ENCODE data around the gene ANKRD27.
A peak's percentile ranks its signal among the peaks of the same experiment; 100 is the strongest.
"Not testable (repeated sequence)": the region's sequence is repeated elsewhere in the genome, so short reads cannot be mapped to it uniquely, and the experiment has no call there.

ANKRD27 gene

GRCh38 chr19:32652894-32653598, 21.9 kb downstream of the ANKRD27 start:
- no peak for DNase-seq (ENCODE audit: low read depth in 2 of 2)

DNA sequence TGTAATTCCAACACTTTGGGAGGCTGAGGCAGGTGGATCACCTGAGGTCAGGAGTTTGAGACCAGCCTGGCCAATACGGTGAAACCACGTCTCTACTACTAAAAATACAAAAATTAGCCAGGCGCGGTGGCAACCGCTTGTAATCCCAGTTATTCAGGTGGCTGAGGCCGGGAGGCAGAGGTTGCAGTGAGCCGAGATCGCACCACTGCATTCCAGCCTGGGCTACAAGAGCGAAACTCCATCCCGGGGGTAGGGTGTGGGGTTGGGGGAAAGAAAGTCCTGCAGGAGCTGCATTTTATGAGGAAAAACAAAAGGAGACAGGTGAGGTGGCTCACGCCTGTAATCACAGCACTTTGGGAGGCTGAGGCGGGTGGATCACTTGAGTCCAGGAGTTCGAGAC, 22.6 kb downstream of the ANKRD27 start:
- not testable (repeated sequence) for DNase-seq (ENCODE audit: low read depth in 2 of 2)

DNA sequence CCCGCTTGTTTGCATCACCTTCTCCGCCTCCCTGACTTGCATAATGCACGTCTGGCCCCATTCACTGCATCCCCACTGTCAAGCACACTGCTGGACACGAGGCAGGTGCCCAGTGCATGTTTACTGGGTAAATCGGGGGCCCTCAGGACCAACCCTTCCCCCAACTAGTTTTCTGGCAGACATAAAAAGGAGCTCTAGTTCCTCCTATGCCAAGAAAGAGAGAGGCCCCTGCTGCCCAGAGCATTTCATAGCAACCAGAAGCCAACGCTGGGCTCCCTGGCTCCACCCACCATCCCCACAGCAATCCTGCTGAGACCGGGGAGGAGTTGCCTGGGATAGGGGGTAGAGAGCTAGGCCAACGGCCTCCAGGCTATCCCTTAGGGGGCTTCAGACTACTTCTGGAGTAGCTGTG, 23.2 kb downstream of the ANKRD27 start:
- DNase-seq (ENCODE audit: low read depth in 2 of 2) = no peak

- DNase-seq (ENCODE audit: low read depth in 2 of 2) = no peak
Measured at GRCh38 chr19:32650671-32651070, 24.3 kb downstream of the ANKRD27 start.

DNA sequence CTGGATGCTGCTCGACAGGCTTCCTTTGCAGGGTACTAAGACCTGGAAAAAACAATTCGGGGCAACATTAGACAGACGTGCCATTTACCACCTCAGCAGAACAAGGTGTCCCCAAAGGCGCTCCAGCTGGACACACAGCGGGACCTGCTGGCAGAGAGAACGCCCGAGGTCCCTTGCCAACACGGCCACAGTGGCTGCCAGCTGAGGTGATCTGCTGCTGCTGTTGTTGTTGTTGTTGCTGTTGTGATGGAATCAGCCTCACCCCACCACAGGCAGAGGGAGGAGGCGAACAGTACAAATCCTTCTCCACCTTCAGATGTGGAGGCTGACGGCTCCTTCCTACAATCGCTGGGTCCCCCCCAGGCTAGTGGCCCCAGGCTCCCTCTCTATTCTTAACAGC, 25.2 kb downstream of the ANKRD27 start:
- no peak for DNase-seq (ENCODE audit: low read depth in 2 of 2)

DNA sequence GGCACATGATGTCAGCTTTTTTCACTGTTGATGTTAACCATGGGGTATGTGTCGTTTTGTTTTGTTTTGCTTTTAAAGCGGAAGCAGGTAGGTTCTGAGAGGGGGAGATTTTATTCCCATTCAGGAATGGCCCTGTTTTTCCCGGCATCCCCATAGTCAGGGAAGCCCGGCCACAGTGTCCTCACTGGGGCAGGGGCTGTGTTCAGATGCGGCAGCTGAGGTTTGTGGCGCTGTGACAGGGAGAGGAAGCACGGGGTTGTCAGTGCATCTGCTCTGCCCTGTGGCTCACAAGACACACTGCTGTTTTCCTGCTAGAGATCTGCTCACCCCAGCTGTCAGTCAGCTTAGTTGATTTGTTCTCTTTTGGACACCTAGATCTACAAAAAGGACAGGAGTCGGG, 27.6 kb downstream of the ANKRD27 start:
- DNase-seq (ENCODE audit: low read depth in 2 of 2) = no peak

GRCh38 chr19:32646556-32646955, 28.4 kb downstream of the ANKRD27 start:
- no peak for DNase-seq (ENCODE audit: low read depth in 2 of 2)

GRCh38 chr19:32642771-32643170, 32.2 kb downstream of the ANKRD27 start:
- peak; percentile 1 to 31 for DNase-seq (ENCODE audit: low read depth in 2 of 2)

GRCh38 chr19:32638625-32639024, 36.4 kb downstream of the ANKRD27 start:
- DNase-seq (ENCODE audit: low read depth in 2 of 2) = no peak

GRCh38 chr19:32637480-32637879, 37.5 kb downstream of the ANKRD27 start:
- DNase-seq (ENCODE audit: low read depth in 2 of 2) = no peak

DNA sequence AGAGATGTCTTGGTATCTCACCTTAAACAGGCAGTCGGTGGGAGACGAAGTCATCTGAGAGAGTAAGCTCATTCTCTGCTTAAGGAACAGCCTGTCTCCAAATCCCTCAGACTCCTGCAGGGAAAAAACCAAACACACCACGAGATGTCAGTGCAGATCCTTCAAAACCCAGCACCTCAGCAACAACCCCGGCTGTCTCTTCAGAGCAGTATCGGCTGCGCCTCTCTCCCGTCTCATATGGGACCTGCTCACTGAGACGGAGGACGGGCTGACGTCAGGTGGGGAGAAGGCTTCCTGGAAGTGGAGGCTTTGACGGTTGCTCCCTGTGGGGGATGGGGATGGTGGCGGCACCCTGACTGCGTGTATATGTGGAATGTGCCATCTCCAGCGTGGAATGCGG, 43.6 kb downstream of the ANKRD27 start:
- no peak for DNase-seq (ENCODE audit: low read depth in 2 of 2)

- no peak for DNase-seq (ENCODE audit: low read depth in 2 of 2)
Measured at GRCh38 chr19:32630338-32630737, 44.6 kb downstream of the ANKRD27 start.

GRCh38 chr19:32627714-32628270, 47.2 kb downstream of the ANKRD27 start:
- no peak for DNase-seq (ENCODE audit: low read depth in 2 of 2)

DNA sequence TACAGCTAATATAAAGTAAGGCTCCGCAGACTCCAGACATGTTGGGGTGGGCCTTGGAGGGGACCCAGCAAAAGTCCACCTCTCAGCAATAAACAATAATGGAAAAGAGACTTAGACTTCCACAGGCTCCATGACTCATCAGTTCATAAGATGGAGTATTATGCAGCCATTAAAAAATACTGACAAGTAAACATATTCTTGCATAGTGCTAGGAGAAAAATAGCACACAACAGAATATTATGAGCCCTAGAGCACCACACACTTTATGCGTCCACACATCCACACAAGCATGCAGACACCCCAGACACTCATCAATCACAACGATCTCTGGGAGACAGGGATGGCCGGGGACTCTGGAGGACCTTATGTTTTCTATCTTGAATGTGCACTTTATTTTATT, 48.0 kb downstream of the ANKRD27 start:
- no peak for DNase-seq (ENCODE audit: low read depth in 2 of 2)

DNA sequence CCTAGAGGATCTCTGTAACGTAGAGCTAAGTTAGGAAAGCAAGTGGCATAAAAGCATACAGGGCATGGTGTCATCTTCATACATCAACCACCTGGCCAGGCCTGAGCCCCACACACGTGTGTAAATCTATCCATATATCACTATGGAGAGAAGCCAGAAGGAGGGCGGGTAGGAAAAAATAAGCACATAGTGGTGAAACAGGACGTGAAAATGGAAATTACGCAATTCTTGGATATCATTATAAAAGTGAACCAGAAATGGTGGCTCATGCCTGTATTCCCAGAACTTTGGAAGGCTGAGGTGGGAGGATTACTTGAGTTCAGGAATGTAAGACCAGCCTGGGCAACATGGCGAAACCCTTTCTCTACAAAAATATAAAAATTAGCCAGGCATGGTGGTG, 50.6 kb downstream of the ANKRD27 start:
- DNase-seq (ENCODE audit: low read depth in 2 of 2) = no peak

- DNase-seq (ENCODE audit: low read depth in 2 of 2) = no peak
Measured at GRCh38 chr19:32622002-32622401, 53.0 kb downstream of the ANKRD27 start.

DNA sequence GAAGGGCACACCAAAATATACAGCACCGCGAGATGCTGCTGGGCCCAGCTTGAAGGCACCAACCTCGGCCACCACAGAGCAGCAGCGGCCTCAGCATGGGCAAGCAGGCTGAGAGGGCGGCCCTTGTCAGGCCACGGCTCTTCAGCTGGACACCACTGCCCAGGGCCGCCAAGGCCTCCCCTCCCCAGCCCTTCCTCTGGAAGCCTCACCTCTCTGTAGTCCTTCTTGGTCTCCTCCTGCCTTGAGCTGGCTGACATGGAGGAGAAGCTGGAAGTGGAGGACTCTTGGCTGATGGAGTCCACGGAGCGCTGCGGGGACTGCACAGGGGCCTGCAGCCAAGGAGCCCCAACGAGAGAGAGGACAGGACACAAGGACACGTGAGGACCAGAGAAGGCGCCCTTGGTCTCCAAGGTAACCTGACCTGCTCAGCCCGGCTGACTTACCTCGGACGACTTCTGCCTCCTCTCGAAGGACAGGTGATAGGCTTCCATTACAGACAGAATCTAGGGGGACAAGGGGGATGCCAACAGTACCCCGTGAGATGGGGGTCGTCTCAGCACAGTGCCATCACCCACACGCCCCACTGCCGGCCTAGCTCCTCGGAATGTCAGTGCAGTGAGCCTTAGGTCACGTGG, 55.8 kb downstream of the ANKRD27 start:
- DNase-seq (ENCODE audit: low read depth in 2 of 2) = no peak

DNA sequence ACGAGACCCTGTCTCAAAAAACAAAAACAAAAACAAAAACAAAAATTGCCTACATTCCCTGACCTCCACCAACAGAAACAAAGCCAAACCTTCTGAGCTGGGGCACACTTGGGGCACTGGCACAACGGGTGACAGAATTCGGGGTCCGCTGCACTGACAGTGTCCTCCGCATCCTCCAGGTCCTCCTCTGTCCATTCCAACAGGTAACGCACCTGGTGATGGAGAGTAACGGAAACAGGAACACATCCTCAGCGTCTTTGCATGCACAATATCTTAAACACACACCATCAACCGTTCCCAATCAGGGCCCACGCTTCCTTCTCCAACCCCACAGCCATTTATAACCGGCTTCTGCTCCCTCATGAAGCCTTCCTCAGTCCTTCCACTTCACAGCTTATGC, 59.4 kb downstream of the ANKRD27 start:
- DNase-seq (ENCODE audit: low read depth in 2 of 2) = no peak

- no peak for DNase-seq (ENCODE audit: low read depth in 2 of 2)
Measured at GRCh38 chr19:32614916-32615315, 60.1 kb downstream of the ANKRD27 start.

DNA sequence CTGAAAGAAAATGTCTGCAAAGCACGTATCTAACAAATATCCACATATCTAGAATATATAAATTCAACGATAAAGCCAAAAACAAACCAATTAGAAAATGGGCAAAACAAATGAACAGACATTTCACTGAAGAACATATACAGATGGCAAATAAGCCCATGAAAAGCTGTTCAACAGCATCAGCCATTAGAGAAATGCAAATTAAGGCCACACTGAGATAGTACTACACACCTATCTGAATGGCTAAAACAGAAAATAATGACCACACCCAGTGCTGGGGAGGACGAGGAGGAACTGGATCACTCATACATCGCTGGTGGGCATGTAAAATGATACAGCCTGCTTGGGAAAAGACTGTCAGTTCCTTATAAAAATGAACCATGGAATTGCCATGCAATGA, 62.0 kb downstream of the ANKRD27 start:
- DNase-seq (ENCODE audit: low read depth in 2 of 2) = no peak

DNA sequence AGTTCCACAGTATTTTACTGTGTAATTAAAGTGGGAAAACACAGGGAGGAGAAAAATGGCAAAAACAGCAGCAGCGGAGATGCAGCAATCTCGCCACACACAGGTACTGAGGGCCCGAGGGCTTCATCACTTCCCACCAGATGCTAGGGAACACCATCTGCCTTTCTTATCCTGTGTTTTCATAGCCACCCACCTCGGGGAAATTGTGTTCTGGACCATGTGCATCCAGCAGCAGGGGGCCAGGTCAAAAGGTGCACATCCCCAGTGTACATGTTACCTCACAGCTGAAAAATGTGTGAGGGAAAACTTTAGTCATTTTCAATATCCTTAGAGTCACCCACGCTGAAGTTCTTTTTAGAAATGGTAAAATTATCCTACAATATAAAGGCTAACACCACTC, 63.8 kb downstream of the ANKRD27 start:
- no peak for DNase-seq (ENCODE audit: low read depth in 2 of 2)

GRCh38 chr19:32607479-32607878, 67.5 kb downstream of the ANKRD27 start:
- no peak for DNase-seq (ENCODE audit: low read depth in 2 of 2)

GRCh38 chr19:32606289-32606688, 68.7 kb downstream of the ANKRD27 start:
- no peak for DNase-seq (ENCODE audit: low read depth in 2 of 2)
